CD4-positive, CD25-positive, alpha-beta regulatory T cell (primary cell): ENCODE results near the gene AFDN. TPM values are rescaled to one million over a fixed set of nuclear protein-coding genes. Genes with fewer than 3 reads are reported as not detected.

Experiments used
- ATAC-seq, 2 donors: fragments of 150-1000 bp; cut with Tn5 transposase; one replicate each; pipeline ENCODE4 v1.10.0; 2021; ENCODE audit warnings: low read depth in 2 of 2, moderate number of reproducible peaks in 2 of 2, moderate library complexity in 1 of 2
- DNase-seq, 3 donors: peaks; one replicate each; pipeline versions ENCODE4 v3.0.0 to v3.0.0-alpha.2; 2012 to 2022; ENCODE audit warnings: mixed read lengths in 1 of 3
- H3K27ac ChIP-seq: one replicate; pipeline ENCODE4 v1.7.0; 2013; ENCODE audit warnings: mild to moderate bottlenecking, low read length; ENCODE audit not compliant: insufficient read depth, poor library complexity, severe bottlenecking
- H3K27me3 ChIP-seq: one replicate; pipeline ENCODE4 v1.7.0; 2013; ENCODE audit warnings: low read length; ENCODE audit not compliant: control insufficient read depth, insufficient read depth
- H3K36me3 ChIP-seq: one replicate; pipeline ENCODE4 v1.7.0; 2013; ENCODE audit warnings: mild to moderate bottlenecking, low read length, moderate library complexity; ENCODE audit not compliant: control insufficient read depth, insufficient read depth
- H3K4me1 ChIP-seq: 2 replicates; pipeline ENCODE4 v1.7.0; 2013; ENCODE audit warnings: mild to moderate bottlenecking, low read length; ENCODE audit not compliant: insufficient read depth, control insufficient read depth, poor library complexity, severe bottlenecking
- H3K4me3 ChIP-seq: one replicate; pipeline ENCODE4 v1.7.0; 2013; ENCODE audit warnings: low read depth, mild to moderate bottlenecking, low read length, moderate library complexity
- H3K9me3 ChIP-seq, 2 experiments: 1 replicate in 1 of 2; 2 replicates in 1 of 2; pipeline ENCODE4 v1.7.0; 2013; ENCODE audit warnings: low read length in 2 of 2, mild to moderate bottlenecking in 1 of 2, moderate library complexity in 1 of 2; ENCODE audit not compliant: control insufficient read depth in 2 of 2
- H3K27ac Mint-ChIP-seq, 3 donors: one replicate each; pipeline ENCODE4 v1.8.0; 2020 to 2022; ENCODE audit warnings: mild to moderate bottlenecking in 3 of 3, mixed read lengths in 3 of 3, moderate library complexity in 2 of 3
- H3K27me3 Mint-ChIP-seq: one replicate; pipeline ENCODE4 v1.8.0; 2022; ENCODE audit warnings: mild to moderate bottlenecking, mixed read lengths
- H3K36me3 Mint-ChIP-seq: one replicate; pipeline ENCODE4 v1.8.0; 2020; ENCODE audit warnings: mixed read lengths
- H3K4me1 Mint-ChIP-seq, 4 donors: one replicate each; pipeline ENCODE4 v1.8.0; 2020 to 2022; ENCODE audit warnings: mixed read lengths in 4 of 4, mild to moderate bottlenecking in 1 of 4
- H3K4me3 Mint-ChIP-seq, 4 donors: one replicate each; pipeline ENCODE4 v1.8.0; 2020 to 2022; ENCODE audit warnings: mild to moderate bottlenecking in 4 of 4, mixed read lengths in 4 of 4, moderate library complexity in 3 of 4
- H3K9me3 Mint-ChIP-seq, 7 donors: one replicate each; pipeline ENCODE4 v1.8.0; 2020 to 2022; ENCODE audit warnings: mixed read lengths in 7 of 7, mild to moderate bottlenecking in 3 of 7, moderate library complexity in 2 of 7
- polyA plus RNA-seq, 4 donors: library from polyadenylated mRNA; unstranded; fragments of 300-500 nt; fragmentation: Illumina TruSeq; gene quantifications; one replicate each; pipeline ENCODE4 v1.2.3, GENCODE V29; 2021
- total RNA-seq: library from RNA; stranded (reverse); gene quantifications from one replicate; pipeline ENCODE4 v1.2.3, GENCODE V29; 2022

Gene AFDN
- total and polyA plus RNA-seq, 5 donors from 2014 or later = 2.0 to 39.9 (median 3.1) TPM

DNA sequence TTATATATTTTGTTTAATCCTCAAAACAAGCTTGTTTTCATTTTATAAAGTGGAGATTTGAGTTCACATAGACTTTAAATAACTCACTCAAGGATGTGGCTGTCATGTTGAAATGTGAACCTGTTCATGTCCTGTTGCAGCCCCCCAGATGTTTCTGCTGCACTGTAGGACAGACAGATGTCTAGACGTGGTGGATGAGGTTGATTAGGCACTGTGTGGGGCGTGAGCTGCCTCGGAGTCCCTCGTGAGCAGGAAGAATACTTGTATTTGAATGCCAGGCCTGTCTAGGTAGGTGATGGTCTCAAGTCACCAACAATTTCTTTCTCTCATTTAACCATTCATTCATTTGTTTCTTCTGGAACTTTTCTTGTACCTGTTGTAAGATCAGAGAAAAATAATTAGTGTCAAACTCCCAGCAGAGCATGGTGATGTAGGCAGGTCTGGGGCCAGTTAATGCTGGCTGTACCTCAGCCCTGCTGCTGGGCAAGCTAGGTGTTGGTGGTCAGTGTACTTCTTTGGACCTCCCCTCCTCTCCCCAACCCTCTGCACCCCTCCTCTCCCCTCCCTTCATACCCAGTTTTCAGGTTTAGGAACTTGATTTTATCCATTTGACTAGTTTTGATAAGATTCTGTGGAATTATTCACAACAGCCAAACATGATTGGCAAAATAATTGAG is 34.0 kb downstream of the AFDN start:
- H3K4me1 Mint-ChIP-seq = peaks cover 0 to 5% (median 4%) of the 10 kb centered on the region in 4 donors
- H3K9me3 Mint-ChIP-seq = peaks cover 0 to 2% (median 0%) of the 10 kb centered on the region in 7 donors
- ATAC-seq = no peak
- Histone ChIP-seq H3K4me3 (no peak overlapping the region), H3K27ac (no peak overlapping the region), H3K36me3 (no peaks in the 10 kb centered on the region), H3K27me3 (no peaks in the 10 kb centered on the region), H3K9me3 (no peaks in the 10 kb centered on the region), H3K4me1 (no peaks in the 10 kb centered on the region)
- no peak overlapping the region for H3K27ac Mint-ChIP-seq
- no peaks in the 10 kb centered on the region for H3K36me3 Mint-ChIP-seq
- H3K4me3 Mint-ChIP-seq = no peak overlapping the region
- H3K27me3 Mint-ChIP-seq = no peaks in the 10 kb centered on the region
- no peak for DNase-seq

DNA sequence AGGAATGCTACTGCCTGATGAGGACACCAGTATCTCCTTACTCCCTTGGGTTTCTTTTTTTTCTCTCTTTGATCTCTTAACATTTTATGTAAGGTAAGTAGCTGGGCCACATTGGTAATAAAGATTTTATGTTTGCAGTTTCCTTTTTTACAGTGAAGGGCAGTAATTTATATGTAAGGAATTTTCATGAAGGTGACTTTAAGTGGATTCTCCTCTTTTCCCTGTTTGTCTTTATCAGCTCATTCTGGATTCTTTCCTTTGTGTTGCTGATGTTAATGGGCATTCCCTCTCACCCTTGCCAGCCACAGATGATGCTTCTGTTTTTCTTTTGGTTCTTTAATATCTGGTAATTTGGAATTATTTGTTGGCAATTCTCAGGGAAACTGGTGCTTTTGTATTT is 34.7 kb downstream of the AFDN start:
- H3K9me3 Mint-ChIP-seq = peaks cover 0 to 2% (median 0%) of the 10 kb centered on the region in 7 donors
- H3K27me3 Mint-ChIP-seq = no peaks in the 10 kb centered on the region
- Histone ChIP-seq H3K9me3 (no peaks in the 10 kb centered on the region), H3K27me3 (no peaks in the 10 kb centered on the region), H3K27ac (no peak overlapping the region), H3K36me3 (no peaks in the 10 kb centered on the region), H3K4me1 (no peaks in the 10 kb centered on the region), H3K4me3 (no peak overlapping the region)
- no peaks in the 10 kb centered on the region for H3K36me3 Mint-ChIP-seq
- H3K27ac Mint-ChIP-seq = no peak overlapping the region
- no peak for ATAC-seq
- H3K4me3 Mint-ChIP-seq = no peak overlapping the region
- DNase-seq = no peak
- H3K4me1 Mint-ChIP-seq = peaks cover 0 to 5% (median 4%) of the 10 kb centered on the region in 4 donors

DNA sequence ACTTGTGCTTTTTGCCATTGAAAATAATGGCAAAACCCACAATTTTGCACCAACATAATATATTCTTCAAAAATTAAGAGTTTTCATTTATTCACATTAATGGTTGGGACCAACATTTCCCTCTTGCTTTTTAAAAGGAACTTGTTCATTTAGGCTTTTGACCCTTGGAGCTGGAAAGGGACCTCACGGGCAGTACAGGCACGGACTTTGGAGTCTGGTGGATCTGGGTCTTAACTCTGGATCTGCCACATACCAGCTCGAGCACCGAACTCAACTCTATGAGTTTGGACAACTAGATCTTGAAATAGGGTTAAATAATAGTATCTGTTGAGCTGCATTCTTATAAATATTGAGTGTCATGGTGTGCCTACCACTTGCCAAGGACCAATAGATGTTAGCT is 37.2 kb downstream of the AFDN start:
- Histone ChIP-seq H3K4me3 (no peak overlapping the region), H3K27ac (no peak overlapping the region), H3K9me3 (no peaks in the 10 kb centered on the region), H3K27me3 (no peaks in the 10 kb centered on the region), H3K4me1 (no peaks in the 10 kb centered on the region), H3K36me3 (no peaks in the 10 kb centered on the region)
- ATAC-seq (no peak), DNase-seq (no peak)
- H3K9me3 Mint-ChIP-seq = no peaks in the 10 kb centered on the region
- H3K27ac Mint-ChIP-seq = no peak overlapping the region
- H3K36me3 Mint-ChIP-seq = peaks cover 4% of the 10 kb centered on the region
- no peak overlapping the region for H3K4me3 Mint-ChIP-seq
- H3K27me3 Mint-ChIP-seq = no peaks in the 10 kb centered on the region
- no peaks in the 10 kb centered on the region for H3K4me1 Mint-ChIP-seq

DNA sequence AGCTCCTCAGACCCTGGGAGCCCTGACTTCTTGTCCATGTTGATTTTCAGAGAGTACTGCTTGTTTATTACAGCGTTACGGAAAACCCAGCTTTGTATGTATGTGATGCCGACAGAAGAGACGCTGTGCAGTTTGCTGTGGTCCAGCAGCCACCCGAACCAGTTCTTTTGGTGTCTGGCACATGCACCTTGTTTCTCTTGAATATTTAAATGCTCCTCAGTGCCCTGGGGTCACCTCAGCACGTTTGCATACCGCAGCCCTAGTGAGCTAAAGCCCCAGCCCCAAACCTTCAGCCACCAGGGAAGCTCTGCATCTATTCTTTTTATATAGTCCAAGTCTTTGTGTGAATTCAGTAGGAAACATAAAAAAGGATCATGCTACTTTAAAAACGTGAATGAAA is 39.9 kb downstream of the AFDN start:
- no peaks in the 10 kb centered on the region for H3K36me3 ChIP-seq
- DNase-seq = no peak
- no peak overlapping the region for H3K27ac ChIP-seq
- ATAC-seq = no peak
- H3K27me3 Mint-ChIP-seq = no peaks in the 10 kb centered on the region
- H3K4me1 ChIP-seq = no peaks in the 10 kb centered on the region
- H3K9me3 ChIP-seq = no peaks in the 10 kb centered on the region
- H3K9me3 Mint-ChIP-seq = no peaks in the 10 kb centered on the region
- peaks cover 4% of the 10 kb centered on the region for H3K36me3 Mint-ChIP-seq
- H3K4me1 Mint-ChIP-seq = no peaks in the 10 kb centered on the region
- no peaks in the 10 kb centered on the region for H3K27me3 ChIP-seq
- no peak overlapping the region for H3K4me3 ChIP-seq
- no peak overlapping the region for H3K4me3 Mint-ChIP-seq
- no peak overlapping the region for H3K27ac Mint-ChIP-seq

DNA sequence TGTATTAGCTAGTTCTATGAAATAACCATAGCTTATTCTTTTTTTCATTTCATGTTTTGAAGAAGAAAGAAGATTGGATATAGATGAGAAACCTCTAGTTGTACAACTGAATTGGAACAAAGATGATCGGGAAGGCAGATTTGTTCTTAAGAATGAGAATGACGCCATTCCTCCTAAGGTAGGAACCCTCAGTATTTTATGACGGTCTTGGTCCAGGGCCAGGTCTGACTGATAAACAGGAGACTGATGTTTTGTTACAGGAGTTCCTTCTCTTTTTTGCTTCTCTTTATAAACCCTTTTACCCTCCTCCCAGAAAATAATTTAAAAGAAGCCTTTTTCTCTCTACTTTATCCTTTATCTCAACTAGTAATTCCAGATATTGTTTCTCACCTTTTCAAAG is 43.6 kb downstream of the AFDN start:
- H3K27ac Mint-ChIP-seq = no peak overlapping the region
- no peak overlapping the region for H3K4me3 Mint-ChIP-seq
- Histone ChIP-seq H3K27ac (no peak overlapping the region), H3K9me3 (no peaks in the 10 kb centered on the region), H3K27me3 (no peaks in the 10 kb centered on the region), H3K36me3 (peaks cover 2% of the 10 kb centered on the region), H3K4me1 (no peaks in the 10 kb centered on the region), H3K4me3 (no peak overlapping the region)
- no peaks in the 10 kb centered on the region for H3K27me3 Mint-ChIP-seq
- peaks cover 4% of the 10 kb centered on the region for H3K36me3 Mint-ChIP-seq
- DNase-seq = no peak
- no peak for ATAC-seq
- H3K4me1 Mint-ChIP-seq = no peaks in the 10 kb centered on the region
- no peaks in the 10 kb centered on the region for H3K9me3 Mint-ChIP-seq

DNA sequence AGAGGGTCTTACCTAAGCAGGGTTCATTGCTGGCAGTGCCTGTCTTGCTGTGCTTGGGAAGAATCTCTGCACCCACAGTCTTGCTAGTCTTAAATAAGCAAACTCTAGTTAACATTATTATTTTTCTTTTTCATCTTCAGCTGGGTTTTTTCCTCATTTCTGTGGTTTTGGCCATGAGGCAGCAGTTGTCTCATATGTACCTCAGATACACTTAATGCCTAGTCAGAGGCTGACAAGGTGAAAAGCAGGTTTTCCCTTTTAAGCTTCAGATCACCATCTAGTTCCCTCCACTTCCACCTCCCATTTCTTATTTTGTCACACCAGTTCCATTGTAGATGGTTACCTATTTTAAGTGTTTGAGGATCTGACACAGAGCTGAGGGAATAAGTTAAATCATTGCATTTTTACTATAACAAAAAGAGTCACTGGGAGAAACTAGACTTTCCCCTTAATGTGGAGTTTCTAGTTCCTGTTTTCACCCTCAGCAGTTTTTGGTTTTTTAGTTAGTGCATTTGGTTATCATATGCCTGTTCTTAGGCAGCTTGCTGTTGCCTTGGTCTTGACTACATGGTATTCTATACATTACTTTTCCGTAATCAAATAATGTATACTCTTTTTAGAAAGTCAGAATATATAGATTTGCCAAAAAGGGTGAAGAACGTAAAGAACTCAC is 46.0 kb downstream of the AFDN start:
- Histone ChIP-seq H3K9me3 (no peaks in the 10 kb centered on the region), H3K27ac (no peak overlapping the region), H3K4me1 (no peaks in the 10 kb centered on the region), H3K27me3 (no peaks in the 10 kb centered on the region), H3K4me3 (no peak overlapping the region), H3K36me3 (peaks cover 2% of the 10 kb centered on the region)
- Mint-ChIP-seq H3K36me3 (peaks cover 8% of the 10 kb centered on the region), H3K27me3 (no peaks in the 10 kb centered on the region), H3K27ac (no peak overlapping the region), H3K9me3 (no peaks in the 10 kb centered on the region), H3K4me1 (no peaks in the 10 kb centered on the region), H3K4me3 (no peak overlapping the region)
- DNase-seq (no peak), ATAC-seq (no peak)

DNA sequence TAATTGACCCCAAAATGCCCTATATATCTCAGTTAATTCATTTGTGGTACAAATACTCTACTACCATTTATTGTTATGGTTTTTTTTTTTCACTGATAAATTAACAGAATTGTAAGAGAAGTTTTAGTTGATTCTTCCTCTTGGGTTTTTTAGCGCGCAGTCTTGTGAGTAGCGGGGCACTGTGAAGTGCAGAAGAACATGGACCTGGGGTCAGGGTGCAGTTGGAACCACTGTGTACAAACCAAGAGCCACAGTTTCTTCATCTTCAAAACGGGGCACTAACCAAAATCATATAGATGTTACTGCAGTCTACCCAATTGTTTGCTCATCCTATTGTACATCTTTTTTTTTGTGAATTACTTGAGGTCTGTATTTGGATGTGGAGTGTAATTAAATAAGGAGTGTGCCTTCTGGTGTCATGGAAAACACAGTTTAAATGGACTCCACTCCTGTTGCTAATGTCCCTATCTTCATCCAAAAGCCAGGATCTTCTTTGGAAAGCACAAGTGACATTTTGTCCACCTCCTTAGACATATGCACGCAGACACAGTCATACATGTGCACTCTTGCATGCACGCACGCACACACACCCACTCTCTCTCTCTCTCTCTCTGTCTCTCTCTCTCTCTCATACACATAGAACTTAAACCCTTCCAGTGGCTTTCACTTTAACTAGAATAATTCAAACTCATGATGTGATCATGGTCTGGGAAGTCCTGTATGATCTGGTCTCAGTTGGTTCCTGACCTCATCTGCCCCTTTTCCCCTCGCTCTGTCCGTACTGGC is 51.5 kb downstream of the AFDN start:
- Histone ChIP-seq H3K4me3 (no peak overlapping the region), H3K4me1 (no peaks in the 10 kb centered on the region), H3K36me3 (peaks cover 2% of the 10 kb centered on the region), H3K9me3 (no peaks in the 10 kb centered on the region), H3K27me3 (no peaks in the 10 kb centered on the region), H3K27ac (no peak overlapping the region)
- H3K4me3 Mint-ChIP-seq = no peak overlapping the region
- H3K4me1 Mint-ChIP-seq = no peaks in the 10 kb centered on the region
- peaks cover 4% of the 10 kb centered on the region for H3K36me3 Mint-ChIP-seq
- DNase-seq (no peak), ATAC-seq (no peak)
- no peaks in the 10 kb centered on the region for H3K27me3 Mint-ChIP-seq
- H3K27ac Mint-ChIP-seq = peak overlapping the region in 1 of 3 donors; percentile 33
- H3K9me3 Mint-ChIP-seq = no peaks in the 10 kb centered on the region
